Measurements from ENCODE around the gene NME5.

NME5 gene

GRCh38 chr5:138138949-138139780 lies at the start of gene NME5:
Gene NME5, minus strand, starts transcription at chr5:138139428. Its CDS starts 648 bp downstream, at chr5:138138780.
- no peak for TF ChIP-seq CTCF (IDR thresholded peaks at IDR 0.05; ENCODE audit: borderline replicate concordance, control extremely low read depth, extremely low read depth, insufficient read depth, missing control alignments)
- DNase-seq (ENCODE audit: low spot score) = peak; percentile 79
- in situ Hi-C loops (cut with MboI; ENCODE audit: low sequenced_read_pairs, unreplicated experiment) = loop anchor here (10.0 kb wide), 1 partner anchor 64 kb away; no protein-coding TSS in a partner anchor

GRCh38 chr5:138188626-138189025 lies 49.4 kb upstream of the NME5 start:
- no peak for DNase-seq (ENCODE audit: low spot score)
- TF ChIP-seq CTCF (IDR thresholded peaks at IDR 0.05; ENCODE audit: borderline replicate concordance, control extremely low read depth, extremely low read depth, insufficient read depth, missing control alignments) = no peak
- in situ Hi-C loops (cut with MboI; ENCODE audit: low sequenced_read_pairs, unreplicated experiment) = loop anchor here (25.0 kb wide), 1 partner anchor 224 kb away; no protein-coding TSS in a partner anchor

GRCh38 chr5:138186002-138186447 lies 46.8 kb upstream of the NME5 start:
- DNase-seq (ENCODE audit: low spot score) = peak; percentile 9
- no peak for TF ChIP-seq CTCF (IDR thresholded peaks at IDR 0.05; ENCODE audit: borderline replicate concordance, control extremely low read depth, extremely low read depth, insufficient read depth, missing control alignments)
- in situ Hi-C loops (cut with MboI; ENCODE audit: low sequenced_read_pairs, unreplicated experiment) = loop anchor here (25.0 kb wide), 1 partner anchor 226 kb away; no protein-coding TSS in a partner anchor

- TF ChIP-seq CTCF (IDR thresholded peaks at IDR 0.05; ENCODE audit: borderline replicate concordance, control extremely low read depth, extremely low read depth, insufficient read depth, missing control alignments) = no peak
- DNase-seq (ENCODE audit: low spot score) = no peak
- in situ Hi-C loops (cut with MboI; ENCODE audit: low sequenced_read_pairs, unreplicated experiment) = loop anchor here (25.0 kb wide), 1 partner anchor 229 kb away; no protein-coding TSS in a partner anchor
Observed at GRCh38 chr5:138182808-138183207, 43.6 kb upstream of the NME5 start.

GRCh38 chr5:138180841-138181240 lies 41.6 kb upstream of the NME5 start:
- in situ Hi-C loops (cut with MboI; ENCODE audit: low sequenced_read_pairs, unreplicated experiment) = loop anchor here (25.0 kb wide), 1 partner anchor 231 kb away; no protein-coding TSS in a partner anchor
- DNase-seq (ENCODE audit: low spot score) = no peak

More at GRCh38 chr5:138180841-138181240, 41.6 kb upstream of the NME5 start:
- no peak for TF ChIP-seq CTCF (IDR thresholded peaks at IDR 0.05; ENCODE audit: borderline replicate concordance, control extremely low read depth, extremely low read depth, insufficient read depth, missing control alignments)

All from GM13976 (cell line).